ENCODE data around the gene FAM184A. TPM values are rescaled to one million over a fixed set of nuclear protein-coding genes. Genes with fewer than 3 reads are reported as not detected.

The FAM184A gene
- total RNA-seq, 1 donor from 2014 or later, result 1.0 TPM

GRCh38 chr6:119060255-119060907, 18.1 kb downstream of the FAM184A start:
- DNase-seq (ENCODE audit: low spot score), result no peak

GRCh38 chr6:119055069-119055468, 23.4 kb downstream of the FAM184A start:
- DNase-seq (ENCODE audit: low spot score), result no peak

GRCh38 chr6:119052987-119053386, 25.5 kb downstream of the FAM184A start:
- DNase-seq (ENCODE audit: low spot score), result no peak

GRCh38 chr6:119052292-119052889, 26.1 kb downstream of the FAM184A start:
- no peak for DNase-seq (ENCODE audit: low spot score)

GRCh38 chr6:119044255-119044654, 34.2 kb downstream of the FAM184A start:
- DNase-seq (ENCODE audit: low spot score), result no peak

- DNase-seq (ENCODE audit: low spot score), result no peak
Observed at GRCh38 chr6:119043783-119044182, 34.7 kb downstream of the FAM184A start.

- DNase-seq (ENCODE audit: low spot score), result no peak
Observed at GRCh38 chr6:119043265-119043664, 35.2 kb downstream of the FAM184A start.

- DNase-seq (ENCODE audit: low spot score), result no peak
Observed at GRCh38 chr6:119040636-119041035, 37.8 kb downstream of the FAM184A start.

GRCh38 chr6:119040229-119040628, 38.2 kb downstream of the FAM184A start:
- no peak for DNase-seq (ENCODE audit: low spot score)

- no peak for DNase-seq (ENCODE audit: low spot score)
Observed at GRCh38 chr6:119037941-119038623, 40.4 kb downstream of the FAM184A start.

GRCh38 chr6:119037264-119037663, 41.2 kb downstream of the FAM184A start:
- no peak for DNase-seq (ENCODE audit: low spot score)

- DNase-seq (ENCODE audit: low spot score), result no peak
Observed at GRCh38 chr6:119036081-119036480, 42.4 kb downstream of the FAM184A start.

- no peak for DNase-seq (ENCODE audit: low spot score)
Observed at GRCh38 chr6:119035459-119035858, 43.0 kb downstream of the FAM184A start.

GRCh38 chr6:119034827-119035458, 43.5 kb downstream of the FAM184A start:
- no peak for DNase-seq (ENCODE audit: low spot score)

GRCh38 chr6:119032428-119032827, 46.0 kb downstream of the FAM184A start:
- no peak for DNase-seq (ENCODE audit: low spot score)

GRCh38 chr6:119030759-119031158, 47.7 kb downstream of the FAM184A start:
- DNase-seq (ENCODE audit: low spot score), result no peak

- no peak for DNase-seq (ENCODE audit: low spot score)
Observed at GRCh38 chr6:119028091-119028490, 50.4 kb downstream of the FAM184A start.

- DNase-seq (ENCODE audit: low spot score), result no peak
Observed at GRCh38 chr6:119027465-119027864, 51.0 kb downstream of the FAM184A start.

GRCh38 chr6:119026822-119027221, 51.6 kb downstream of the FAM184A start:
- no peak for DNase-seq (ENCODE audit: low spot score)

GRCh38 chr6:119025793-119026192, 52.7 kb downstream of the FAM184A start:
- DNase-seq (ENCODE audit: low spot score), result no peak

- no peak for DNase-seq (ENCODE audit: low spot score)
Observed at GRCh38 chr6:119024111-119024510, 54.4 kb downstream of the FAM184A start.

GRCh38 chr6:119022796-119023195, 55.7 kb downstream of the FAM184A start:
- no peak for DNase-seq (ENCODE audit: low spot score)

Data from mucosa of gallbladder (tissue), 1 donor.